Chondrocyte (in vitro differentiated cells): ENCODE results near the gene MUTYH. TPM values are rescaled to one million over a fixed set of nuclear protein-coding genes. Genes with fewer than 3 reads are reported as not detected.
A peak's percentile ranks its signal among the peaks of the same experiment; 100 is the strongest.
"Not testable (repeated sequence)": the region's sequence is repeated elsewhere in the genome, so short reads cannot be mapped to it uniquely, and the experiment has no call there.

ENCODE experiments used
- DNase-seq: peaks from one replicate; pipeline ENCODE4 v3.0.0; 2021; ENCODE audit warnings: mixed read lengths, low spot score
- H3K27ac Mint-ChIP-seq: one replicate; pipeline ENCODE4 v1.8.0; 2021; ENCODE audit warnings: mild to moderate bottlenecking, moderate library complexity, mixed read lengths; ENCODE audit not compliant: unreplicated experiment
- H3K27me3 Mint-ChIP-seq: 2 replicates; pipeline ENCODE4 v1.8.0; 2021; ENCODE audit warnings: low read depth, mixed read lengths
- H3K36me3 Mint-ChIP-seq: 2 replicates; pipeline ENCODE4 v1.8.0; 2021; ENCODE audit warnings: low read depth, mixed read lengths
- H3K4me1 Mint-ChIP-seq: 2 replicates; pipeline ENCODE4 v1.8.0; 2021; ENCODE audit warnings: low read depth, mild to moderate bottlenecking, mixed read lengths
- H3K4me3 Mint-ChIP-seq: one replicate; pipeline ENCODE4 v1.8.0; 2021; ENCODE audit warnings: mild to moderate bottlenecking, moderate library complexity, mixed read lengths; ENCODE audit not compliant: unreplicated experiment
- H3K9me3 Mint-ChIP-seq: 2 replicates; pipeline ENCODE4 v1.8.0; 2021; ENCODE audit warnings: low read depth, mixed read lengths
- CTCF ChIP-seq: fragments of 200-600 bp; sonication (generic); IDR thresholded peaks from 2 replicates; pipeline ENCODE4 v1.5.0; 2021; ENCODE audit warnings: antibody characterized with exemption, mild to moderate bottlenecking, moderate library complexity
- total RNA-seq: library from RNA; stranded (reverse); gene quantifications from 3 replicates; pipeline ENCODE4 v1.2.1, GENCODE V29; 2021

The MUTYH gene
- total RNA-seq, 1 donor from 2014 or later, result 12.8 TPM

GRCh38 chr1:45300669-45300997 lies 39.6 kb downstream of the MUTYH start:
- no peak for DNase-seq
- TF ChIP-seq CTCF, result no peak
- Mint-ChIP-seq H3K27ac (no peak overlapping the region), H3K9me3 (no peaks in the 10 kb centered on the region), H3K27me3 (no peaks in the 10 kb centered on the region), H3K36me3 (no peaks in the 10 kb centered on the region), H3K4me3 (no peak overlapping the region), H3K4me1 (peaks cover 12% of the 10 kb centered on the region)

- Mint-ChIP-seq H3K4me3 (no peak overlapping the region), H3K27ac (no peak overlapping the region), H3K27me3 (no peaks in the 10 kb centered on the region), H3K4me1 (peaks cover 12% of the 10 kb centered on the region), H3K9me3 (no peaks in the 10 kb centered on the region), H3K36me3 (no peaks in the 10 kb centered on the region)
- no peak for DNase-seq
- peak; percentile 93 for TF ChIP-seq CTCF
Measured at GRCh38 chr1:45299981-45300668, 40.1 kb downstream of the MUTYH start.

GRCh38 chr1:45299296-45299695 lies 40.9 kb downstream of the MUTYH start:
- H3K27me3 Mint-ChIP-seq, result no peaks in the 10 kb centered on the region
- H3K4me1 Mint-ChIP-seq, result peaks cover 7% of the 10 kb centered on the region
- no peak for TF ChIP-seq CTCF
- H3K27ac Mint-ChIP-seq, result no peak overlapping the region
- H3K4me3 Mint-ChIP-seq, result no peak overlapping the region
- DNase-seq, result no peak
- H3K36me3 Mint-ChIP-seq, result no peaks in the 10 kb centered on the region
- H3K9me3 Mint-ChIP-seq, result no peaks in the 10 kb centered on the region

- no peaks in the 10 kb centered on the region for H3K27me3 Mint-ChIP-seq
- no peak for DNase-seq
- TF ChIP-seq CTCF, result no peak
- no peak overlapping the region for H3K27ac Mint-ChIP-seq
- H3K4me3 Mint-ChIP-seq, result no peak overlapping the region
- no peaks in the 10 kb centered on the region for H3K9me3 Mint-ChIP-seq
- peaks cover 3% of the 10 kb centered on the region for H3K4me1 Mint-ChIP-seq
- H3K36me3 Mint-ChIP-seq, result no peaks in the 10 kb centered on the region
Measured at GRCh38 chr1:45297666-45298356, 42.4 kb downstream of the MUTYH start.

- TF ChIP-seq CTCF, result no peak
- Mint-ChIP-seq H3K9me3 (peaks cover 4% of the 10 kb centered on the region), H3K27ac (no peak overlapping the region), H3K27me3 (peaks cover 11% of the 10 kb centered on the region), H3K4me3 (no peak overlapping the region), H3K36me3 (no peaks in the 10 kb centered on the region), H3K4me1 (no peaks in the 10 kb centered on the region)
- no peak for DNase-seq
Measured at GRCh38 chr1:45291716-45292115, 48.5 kb downstream of the MUTYH start.

GRCh38 chr1:45291002-45291401 lies 49.2 kb downstream of the MUTYH start:
- H3K9me3 Mint-ChIP-seq, H3K27ac Mint-ChIP-seq, H3K4me3 Mint-ChIP-seq, H3K4me1 Mint-ChIP-seq, DNase-seq, H3K36me3 Mint-ChIP-seq: not testable (repeated sequence)
- H3K27me3 Mint-ChIP-seq, result peaks cover 13% of the 10 kb centered on the region

- H3K36me3 Mint-ChIP-seq, H3K4me1 Mint-ChIP-seq: not testable (repeated sequence)
Measured at GRCh38 chr1:45286521-45286920, 53.7 kb downstream of the MUTYH start.

GRCh38 chr1:45284858-45285257 lies 55.4 kb downstream of the MUTYH start:
- H3K4me1 Mint-ChIP-seq, H3K36me3 Mint-ChIP-seq, H3K4me3 Mint-ChIP-seq, DNase-seq, H3K9me3 Mint-ChIP-seq, H3K27ac Mint-ChIP-seq: not testable (repeated sequence)
- peaks cover 16% of the 10 kb centered on the region for H3K27me3 Mint-ChIP-seq

More at GRCh38 chr1:45286521-45286920, 53.7 kb downstream of the MUTYH start:
- not testable (repeated sequence) for H3K9me3 Mint-ChIP-seq, H3K4me3 Mint-ChIP-seq, H3K27ac Mint-ChIP-seq, DNase-seq
- peaks cover 16% of the 10 kb centered on the region for H3K27me3 Mint-ChIP-seq
